ENCODE data around the gene TXLNB.

The TXLNB gene

GRCh38 chr6:139291813-139292619, at the start of gene TXLNB:
Gene TXLNB, minus strand, starts transcription at chr6:139291998. Its CDS starts 3,099 bp downstream, at chr6:139288899.
- DNase-seq (ENCODE audit: low read depth in 2 of 2, low spot score in 1 of 2): peak; percentile 44 to 65

GRCh38 chr6:139341060-139341459, 49.3 kb upstream of the TXLNB start:
- DNase-seq (ENCODE audit: low read depth in 2 of 2, low spot score in 1 of 2): no peak

GRCh38 chr6:139338795-139339194, 47.0 kb upstream of the TXLNB start:
- no peak for DNase-seq (ENCODE audit: low read depth in 2 of 2, low spot score in 1 of 2)

DNA sequence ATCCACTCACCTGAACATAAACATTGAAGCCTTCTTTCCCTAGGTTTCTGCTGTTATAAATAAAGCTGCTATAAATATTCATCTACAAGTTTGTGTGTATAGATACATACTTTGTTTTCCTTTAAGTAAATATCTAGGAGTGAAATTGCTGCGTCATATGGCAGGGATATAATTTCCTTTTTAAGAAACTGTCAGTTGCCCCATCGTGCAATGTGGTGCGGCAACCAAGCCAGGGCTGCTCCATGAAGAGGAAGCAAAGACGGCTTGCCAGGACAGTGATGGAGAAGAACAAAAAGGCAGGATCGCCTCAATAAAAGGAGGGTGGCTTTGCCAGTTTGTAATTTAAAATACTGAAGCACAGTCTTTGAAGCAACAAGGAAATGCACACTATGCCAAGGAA, 46.0 kb upstream of the TXLNB start:
- no peak for DNase-seq (ENCODE audit: low read depth in 2 of 2, low spot score in 1 of 2)

DNA sequence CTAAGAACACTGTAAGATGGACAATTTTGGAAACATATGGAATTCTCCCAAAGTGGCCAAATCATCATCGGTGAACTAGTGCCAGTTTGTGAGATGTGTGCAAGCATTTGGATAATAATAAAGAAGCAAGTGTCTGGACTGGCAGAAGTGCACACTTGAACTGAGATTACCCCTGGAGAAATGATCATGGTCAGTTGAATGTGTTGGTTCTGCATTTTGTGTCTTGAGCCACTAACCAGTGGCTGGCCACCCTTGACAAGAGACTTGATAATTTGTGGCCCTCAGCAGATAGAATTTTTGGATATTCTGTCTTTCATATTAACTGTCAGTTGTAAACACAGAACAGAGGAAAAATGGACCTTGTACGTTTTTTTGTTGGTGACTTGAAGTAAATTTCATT, 45.2 kb upstream of the TXLNB start:
- DNase-seq (ENCODE audit: low read depth in 2 of 2, low spot score in 1 of 2): no peak

- no peak for DNase-seq (ENCODE audit: low read depth in 2 of 2, low spot score in 1 of 2)
Measured at GRCh38 chr6:139336488-139336887, 44.7 kb upstream of the TXLNB start.

GRCh38 chr6:139335447-139336210, 43.8 kb upstream of the TXLNB start:
- no peak for DNase-seq (ENCODE audit: low read depth in 2 of 2, low spot score in 1 of 2)

DNA sequence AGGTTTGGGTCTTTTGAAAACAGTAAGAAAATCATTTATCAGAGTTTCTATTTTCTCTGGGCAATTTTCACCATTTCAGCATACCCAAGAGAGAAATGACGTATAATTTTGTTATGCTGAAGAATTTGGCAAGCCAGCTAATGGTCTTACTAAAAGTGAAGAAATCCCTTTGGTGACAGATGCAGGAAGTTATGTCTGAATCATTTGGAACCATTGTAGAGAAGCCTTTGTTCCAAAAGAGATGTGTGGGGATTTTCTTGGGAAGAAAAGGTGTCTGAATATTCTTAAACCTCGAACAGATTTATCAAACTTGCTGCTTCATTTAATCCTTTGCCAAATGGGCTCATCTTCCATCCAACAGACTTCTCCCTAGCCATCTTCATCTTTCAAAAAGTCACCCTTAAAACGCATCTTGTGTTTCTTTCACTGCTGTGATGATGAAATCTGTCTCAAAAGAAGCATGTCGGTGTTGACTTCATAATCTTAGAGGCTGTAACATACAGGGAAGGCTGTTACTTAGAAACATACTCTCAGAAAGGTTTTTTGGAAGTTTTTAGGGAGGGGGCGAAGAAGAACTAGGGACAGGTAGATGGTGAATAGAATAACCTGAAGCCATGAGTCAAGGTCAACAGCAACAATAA, 43.1 kb upstream of the TXLNB start:
- DNase-seq (ENCODE audit: low read depth in 2 of 2, low spot score in 1 of 2): no peak

- DNase-seq (ENCODE audit: low read depth in 2 of 2, low spot score in 1 of 2): no peak
Measured at GRCh38 chr6:139330826-139331500, 39.2 kb upstream of the TXLNB start.

- no peak for DNase-seq (ENCODE audit: low read depth in 2 of 2, low spot score in 1 of 2)
Measured at GRCh38 chr6:139330306-139330705, 38.5 kb upstream of the TXLNB start.

- no peak for DNase-seq (ENCODE audit: low read depth in 2 of 2, low spot score in 1 of 2)
Measured at GRCh38 chr6:139329224-139329623, 37.4 kb upstream of the TXLNB start.

DNA sequence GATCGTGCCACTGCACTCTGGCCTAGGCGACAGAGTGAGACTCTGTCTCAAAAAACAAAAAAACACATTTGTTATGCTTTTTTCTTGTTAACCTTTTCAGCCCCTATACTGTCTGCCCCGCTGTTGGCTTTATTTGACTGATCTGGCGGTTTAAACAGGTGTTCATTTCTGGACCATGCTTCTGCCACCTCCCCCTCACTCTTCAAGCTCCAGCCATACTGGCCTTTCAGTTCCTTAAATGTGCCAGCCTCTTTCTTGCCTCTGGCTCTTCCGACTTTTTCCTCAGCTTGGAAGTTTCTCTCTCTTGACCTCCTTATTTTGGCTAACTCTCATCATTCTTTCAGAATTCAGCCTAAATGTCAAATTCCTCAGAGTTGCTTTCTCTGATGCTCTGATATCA, 35.2 kb upstream of the TXLNB start:
- no peak for DNase-seq (ENCODE audit: low read depth in 2 of 2, low spot score in 1 of 2)

- no peak for DNase-seq (ENCODE audit: low read depth in 2 of 2, low spot score in 1 of 2)
Measured at GRCh38 chr6:139325686-139326085, 33.9 kb upstream of the TXLNB start.

GRCh38 chr6:139325125-139325524, 33.3 kb upstream of the TXLNB start:
- no peak for DNase-seq (ENCODE audit: low read depth in 2 of 2, low spot score in 1 of 2)

DNA sequence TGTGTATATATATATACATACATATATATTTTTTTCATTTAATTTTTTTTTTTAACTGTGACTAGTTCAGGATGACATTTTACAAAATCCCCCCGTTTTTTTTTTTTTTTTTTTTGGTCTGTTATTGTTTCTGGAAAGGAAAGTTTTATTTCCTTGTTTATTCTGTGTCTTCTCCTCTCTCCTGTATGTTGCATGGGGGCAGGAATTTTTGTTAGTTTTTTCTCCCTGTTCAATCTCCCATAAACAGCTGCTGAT, 32.4 kb upstream of the TXLNB start:
- DNase-seq (ENCODE audit: low read depth in 2 of 2, low spot score in 1 of 2): no peak

DNA sequence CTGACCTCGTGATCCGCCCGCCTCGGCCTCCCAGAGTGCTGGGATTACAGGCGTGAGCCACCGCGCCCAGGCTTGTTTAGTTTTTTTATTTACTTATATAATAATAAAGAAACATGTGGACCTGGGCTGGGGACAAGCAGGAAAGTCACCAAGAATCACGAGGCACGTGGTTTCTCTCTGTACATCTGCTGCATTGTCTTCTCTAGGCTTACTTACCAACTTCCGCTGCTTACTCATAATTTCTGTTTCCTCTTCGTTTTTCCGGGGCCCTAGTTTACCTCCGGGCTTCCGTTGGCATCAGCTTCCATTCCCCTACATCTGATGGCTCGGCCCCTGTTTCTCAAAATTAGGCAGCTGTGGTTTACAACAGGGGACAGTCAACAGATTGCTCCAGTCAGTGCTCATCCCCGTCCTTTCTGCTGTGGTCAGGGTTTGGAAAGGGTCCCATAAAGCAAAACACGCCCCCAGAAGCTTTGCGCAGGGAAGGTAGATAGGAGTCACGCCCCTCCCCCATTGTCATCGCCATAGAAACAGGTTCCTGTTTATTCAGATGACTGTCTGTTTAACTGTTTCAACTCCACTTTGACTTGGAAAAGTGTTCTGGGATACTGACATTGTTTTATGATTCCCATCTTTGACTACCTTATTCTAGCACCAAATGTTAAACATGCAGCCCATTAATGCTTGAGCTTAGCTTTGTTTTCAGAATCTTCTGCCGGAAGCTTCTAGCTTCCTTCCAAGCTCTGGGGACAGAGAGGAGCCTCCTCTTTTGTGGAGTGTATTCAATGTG, 31.9 kb upstream of the TXLNB start:
- DNase-seq (ENCODE audit: low read depth in 2 of 2, low spot score in 1 of 2): peak; percentile 59 to 63

DNA sequence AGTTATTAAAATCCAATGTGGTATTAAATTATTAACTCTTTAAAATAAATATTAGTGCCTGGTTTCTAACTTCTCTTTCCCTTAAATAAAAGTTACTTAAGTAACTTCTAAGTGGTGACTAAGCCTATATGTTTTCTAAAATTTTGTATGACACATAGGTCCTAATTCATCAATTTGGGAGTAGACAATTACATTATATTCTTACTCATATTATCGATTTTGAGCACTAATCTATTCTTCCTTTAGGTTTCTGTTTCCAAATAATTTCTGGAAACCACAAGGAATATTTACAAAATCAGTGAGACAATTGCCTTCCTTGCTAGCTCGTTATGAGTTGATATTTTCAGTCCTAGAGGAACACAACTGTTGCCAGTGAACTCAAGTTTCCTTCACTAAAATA, 28.3 kb upstream of the TXLNB start:
- DNase-seq (ENCODE audit: low read depth in 2 of 2, low spot score in 1 of 2): no peak

DNA sequence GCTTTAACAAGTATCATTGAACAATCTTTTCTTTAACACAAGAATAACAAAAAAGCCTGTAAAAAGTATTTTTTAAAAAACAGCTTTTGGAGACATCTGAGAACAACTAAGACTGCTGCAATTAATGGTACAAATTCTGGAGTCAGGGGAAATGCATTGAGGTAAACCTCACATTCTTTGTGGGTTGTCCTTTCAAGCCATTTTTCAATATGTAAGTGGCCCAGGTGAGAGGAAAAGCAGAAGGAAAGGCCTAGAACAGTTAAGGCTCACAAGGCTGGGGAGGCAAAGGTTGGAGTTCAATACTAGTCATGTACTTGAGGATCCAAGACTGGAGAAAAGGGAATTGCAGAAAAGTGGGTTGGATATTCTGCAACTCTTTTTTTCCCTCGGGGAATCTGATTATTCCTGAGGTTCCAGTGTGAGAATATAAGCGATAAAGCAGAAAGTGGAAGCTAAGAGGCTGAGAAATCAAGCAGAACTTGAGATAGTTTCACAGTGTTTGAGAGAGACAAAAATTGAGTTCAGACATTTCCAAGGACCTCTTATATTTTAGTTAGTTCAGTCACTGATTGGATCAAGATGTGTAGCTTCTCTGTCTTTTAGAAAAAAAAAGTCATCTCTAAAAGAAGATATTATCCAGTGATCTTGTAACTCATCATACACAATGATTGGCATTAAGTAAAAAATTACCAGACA, 25.0 kb upstream of the TXLNB start:
- no peak for DNase-seq (ENCODE audit: low read depth in 2 of 2, low spot score in 1 of 2)

DNA sequence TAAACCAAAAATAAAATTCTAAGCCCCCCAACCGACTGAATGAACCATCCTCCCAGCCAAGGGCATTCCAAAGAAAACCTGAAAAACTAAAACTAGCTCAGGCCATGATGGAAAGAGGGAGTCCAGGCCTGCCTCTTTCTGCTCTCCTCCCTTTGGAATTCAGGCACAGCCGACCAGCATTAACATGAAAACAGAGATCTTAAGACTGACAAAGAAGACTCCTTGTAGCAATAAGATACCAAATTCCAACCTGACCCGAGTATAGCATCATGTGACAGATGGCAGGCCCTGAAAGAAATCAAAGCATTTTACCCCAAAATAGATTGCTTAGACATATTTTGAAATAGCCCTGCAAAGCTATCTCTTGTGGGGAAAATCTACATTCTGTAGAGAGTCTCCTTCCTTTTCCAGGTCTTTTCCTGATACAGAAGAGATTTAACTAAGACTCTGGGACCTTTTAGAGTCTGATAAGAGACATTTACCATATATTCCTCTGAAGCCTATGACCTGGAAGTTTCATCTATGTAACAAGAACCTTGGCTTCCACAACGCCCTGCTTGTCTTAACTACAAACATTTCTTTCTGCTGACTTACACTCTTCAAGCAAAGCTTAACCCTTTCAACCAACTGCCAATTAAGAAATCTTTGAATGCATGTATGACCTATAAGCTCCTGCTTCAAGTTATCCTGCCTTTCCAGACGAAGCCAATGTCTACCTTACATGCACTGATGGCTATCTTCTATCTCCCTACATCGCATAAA, 22.2 kb upstream of the TXLNB start:
- no peak for DNase-seq (ENCODE audit: low read depth in 2 of 2, low spot score in 1 of 2)

- DNase-seq (ENCODE audit: low read depth in 2 of 2, low spot score in 1 of 2): no peak
Measured at GRCh38 chr6:139313229-139313628, 21.4 kb upstream of the TXLNB start.

Measured in stimulated activated CD8-positive, alpha-beta memory T cell treated with anti-CD3 and anti-CD28 coated beads, Interleukin-4, amount 100 ng/mL, for 1 hour (primary cell).